ENCODE data around the gene NWD2. TPM values are rescaled to one million over a fixed set of nuclear protein-coding genes. Genes with fewer than 3 reads are reported as not detected.

The NWD2 gene
- total RNA-seq, 2 donors from 2014 or later = not detected

DNA sequence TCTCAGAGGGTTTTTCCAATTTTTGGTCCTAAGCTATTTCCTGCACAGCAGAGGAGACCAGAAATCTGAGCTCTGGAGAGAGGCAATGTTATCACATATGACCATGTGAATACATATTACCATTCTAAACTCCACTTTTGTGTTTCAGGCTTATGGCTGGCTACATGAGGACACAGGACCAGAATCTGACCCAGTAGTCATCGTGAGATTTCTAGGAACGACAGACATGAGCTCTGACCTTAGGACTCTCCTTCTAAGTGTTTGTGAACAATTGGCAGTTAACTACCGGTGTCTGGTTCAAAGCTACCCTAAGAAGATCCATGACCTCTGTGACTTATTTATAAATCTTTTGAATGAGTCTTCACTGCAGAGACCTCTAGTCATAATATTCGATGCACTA lies 198.6 kb downstream of the NWD2 start:
- Mint-ChIP-seq H3K36me3 (ENCODE audit: low read depth) (no peaks in the 10 kb centered on the region), H3K4me3 (no peak overlapping the region), H3K27ac (no peak overlapping the region), H3K27me3 (ENCODE audit: insufficient read depth) (peaks cover 7% of the 10 kb centered on the region), H3K9me3 (no peaks in the 10 kb centered on the region), H3K4me1 (peaks cover 7% of the 10 kb centered on the region)
- H3K36me3 ChIP-seq (ENCODE audit: control insufficient read depth, insufficient read depth, low read length) = no peaks in the 10 kb centered on the region
- no peak overlapping the region for H3K27ac ChIP-seq (ENCODE audit: low read depth, low read length)
- no peaks in the 10 kb centered on the region for H3K27me3 ChIP-seq (ENCODE audit: control insufficient read depth, insufficient read depth, low read length, poor library complexity, severe bottlenecking)
- TF ChIP-seq, protein P1, sequence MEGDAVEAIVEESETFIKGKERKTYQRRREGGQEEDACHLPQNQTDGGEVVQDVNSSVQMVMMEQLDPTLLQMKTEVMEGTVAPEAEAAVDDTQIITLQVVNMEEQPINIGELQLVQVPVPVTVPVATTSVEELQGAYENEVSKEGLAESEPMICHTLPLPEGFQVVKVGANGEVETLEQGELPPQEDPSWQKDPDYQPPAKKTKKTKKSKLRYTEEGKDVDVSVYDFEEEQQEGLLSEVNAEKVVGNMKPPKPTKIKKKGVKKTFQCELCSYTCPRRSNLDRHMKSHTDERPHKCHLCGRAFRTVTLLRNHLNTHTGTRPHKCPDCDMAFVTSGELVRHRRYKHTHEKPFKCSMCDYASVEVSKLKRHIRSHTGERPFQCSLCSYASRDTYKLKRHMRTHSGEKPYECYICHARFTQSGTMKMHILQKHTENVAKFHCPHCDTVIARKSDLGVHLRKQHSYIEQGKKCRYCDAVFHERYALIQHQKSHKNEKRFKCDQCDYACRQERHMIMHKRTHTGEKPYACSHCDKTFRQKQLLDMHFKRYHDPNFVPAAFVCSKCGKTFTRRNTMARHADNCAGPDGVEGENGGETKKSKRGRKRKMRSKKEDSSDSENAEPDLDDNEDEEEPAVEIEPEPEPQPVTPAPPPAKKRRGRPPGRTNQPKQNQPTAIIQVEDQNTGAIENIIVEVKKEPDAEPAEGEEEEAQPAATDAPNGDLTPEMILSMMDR (conservative IDR thresholded peaks at IDR 0.05) = no peak
- no peaks in the 10 kb centered on the region for H3K9me3 ChIP-seq (ENCODE audit: control insufficient read depth, low read length)
- no peak overlapping the region for H3K4me3 ChIP-seq (ENCODE audit: low read length)
- peaks cover 6% of the 10 kb centered on the region for H3K4me1 ChIP-seq (ENCODE audit: control insufficient read depth, insufficient read depth, low read length)
- 93% methylated on average over 4 of the region's 4 CpGs for WGBS, 2 experiments (ENCODE audit: insufficient coverage in 1 of 2, insufficient read length in 1 of 2)
- no peak for DNase-seq
- H3K9ac ChIP-seq (ENCODE audit: extremely low read depth, low read length, poor library complexity, severe bottlenecking) = no peak overlapping the region

GRCh38 chr4:37445023-37445422 lies 200.5 kb downstream of the NWD2 start:
- H3K4me3 Mint-ChIP-seq = no peak overlapping the region

GRCh38 chr4:37446016-37446415 lies 201.5 kb downstream of the NWD2 start:
- no peak overlapping the region for H3K27ac Mint-ChIP-seq
- peaks cover 7% of the 10 kb centered on the region for H3K4me1 Mint-ChIP-seq
- no peak overlapping the region for H3K9ac ChIP-seq (ENCODE audit: extremely low read depth, low read length, poor library complexity, severe bottlenecking)
- DNase-seq = no peak
- H3K4me3 ChIP-seq (ENCODE audit: low read length) = no peak overlapping the region
- H3K27me3 Mint-ChIP-seq (ENCODE audit: insufficient read depth) = peaks cover 21% of the 10 kb centered on the region
- no peak overlapping the region for H3K4me3 Mint-ChIP-seq
- H3K27me3 ChIP-seq (ENCODE audit: control insufficient read depth, insufficient read depth, low read length, poor library complexity, severe bottlenecking) = peaks cover 17% of the 10 kb centered on the region
- no peaks in the 10 kb centered on the region for H3K36me3 Mint-ChIP-seq (ENCODE audit: low read depth)
- H3K9me3 ChIP-seq (ENCODE audit: control insufficient read depth, low read length) = no peaks in the 10 kb centered on the region
- peaks cover 6% of the 10 kb centered on the region for H3K4me1 ChIP-seq (ENCODE audit: control insufficient read depth, insufficient read depth, low read length)
- TF ChIP-seq, protein P1 (conservative IDR thresholded peaks at IDR 0.05) = no peak
- no peak overlapping the region for H3K27ac ChIP-seq (ENCODE audit: low read depth, low read length)
- 95 to 96% methylated on average over 7 to 8 of the region's 8 CpGs for WGBS, 2 experiments (ENCODE audit: insufficient coverage in 1 of 2, insufficient read length in 1 of 2)
- no peaks in the 10 kb centered on the region for H3K9me3 Mint-ChIP-seq
- H3K36me3 ChIP-seq (ENCODE audit: control insufficient read depth, insufficient read depth, low read length) = no peaks in the 10 kb centered on the region

More at GRCh38 chr4:37445023-37445422, 200.5 kb downstream of the NWD2 start:
- TF ChIP-seq, protein P1 (conservative IDR thresholded peaks at IDR 0.05) = no peak
- H3K9me3 Mint-ChIP-seq = no peaks in the 10 kb centered on the region
- H3K27ac Mint-ChIP-seq = no peak overlapping the region
- 94 to 96% methylated on average over 7 to 9 of the region's 9 CpGs for WGBS, 2 experiments (ENCODE audit: insufficient coverage in 1 of 2, insufficient read length in 1 of 2)
- no peaks in the 10 kb centered on the region for H3K36me3 ChIP-seq (ENCODE audit: control insufficient read depth, insufficient read depth, low read length)
- H3K27me3 Mint-ChIP-seq (ENCODE audit: insufficient read depth) = peaks cover 15% of the 10 kb centered on the region
- no peak overlapping the region for H3K4me3 ChIP-seq (ENCODE audit: low read length)
- H3K27me3 ChIP-seq (ENCODE audit: control insufficient read depth, insufficient read depth, low read length, poor library complexity, severe bottlenecking) = peaks cover 7% of the 10 kb centered on the region
- no peaks in the 10 kb centered on the region for H3K9me3 ChIP-seq (ENCODE audit: control insufficient read depth, low read length)
- DNase-seq = no peak
- H3K36me3 Mint-ChIP-seq (ENCODE audit: low read depth) = no peaks in the 10 kb centered on the region
- peaks cover 7% of the 10 kb centered on the region for H3K4me1 Mint-ChIP-seq
- H3K4me1 ChIP-seq (ENCODE audit: control insufficient read depth, insufficient read depth, low read length) = peaks cover 6% of the 10 kb centered on the region
- no peak overlapping the region for H3K9ac ChIP-seq (ENCODE audit: extremely low read depth, low read length, poor library complexity, severe bottlenecking)
- H3K27ac ChIP-seq (ENCODE audit: low read depth, low read length) = no peak overlapping the region
